DMS114 treated with DMSO at 0.1 percent for 48 hours (cell line): ENCODE data around the gene UXS1.

Experiments
- DNase-seq: peaks from one replicate; lab custom pipeline; 2025; ENCODE audit not compliant: unreplicated experiment; lab: John Stamatoyannopoulos, UW

The UXS1 gene

GRCh38 chr2:106113361-106113966 lies 80.6 kb downstream of the UXS1 start:
- no peak for DNase-seq

- no peak for DNase-seq
Measured at GRCh38 chr2:106111882-106112571, 82.1 kb downstream of the UXS1 start.

- no peak for DNase-seq
Measured at GRCh38 chr2:106109675-106110424, 84.3 kb downstream of the UXS1 start.

GRCh38 chr2:106108791-106109190 lies 85.3 kb downstream of the UXS1 start:
- DNase-seq = no peak

- DNase-seq = no peak
Measured at GRCh38 chr2:106108351-106108750, 85.8 kb downstream of the UXS1 start.

GRCh38 chr2:106107509-106108131 lies 86.5 kb downstream of the UXS1 start:
- DNase-seq = no peak

- DNase-seq = no peak
Measured at GRCh38 chr2:106106622-106107508, 87.2 kb downstream of the UXS1 start.

GRCh38 chr2:106105151-106105922 lies 88.8 kb downstream of the UXS1 start:
- no peak for DNase-seq

GRCh38 chr2:106104332-106105062 lies 89.6 kb downstream of the UXS1 start:
- DNase-seq = peak; percentile 16

GRCh38 chr2:106099691-106100090 lies 94.4 kb downstream of the UXS1 start:
- DNase-seq = no peak

GRCh38 chr2:106098664-106099063 lies 95.4 kb downstream of the UXS1 start:
- DNase-seq = no peak

- no peak for DNase-seq
Measured at GRCh38 chr2:106098081-106098480, 96.0 kb downstream of the UXS1 start.

GRCh38 chr2:106097038-106098000 lies 96.8 kb downstream of the UXS1 start:
- no peak for DNase-seq

GRCh38 chr2:106096299-106097037 lies 97.6 kb downstream of the UXS1 start:
- no peak for DNase-seq

- DNase-seq = no peak
Measured at GRCh38 chr2:106095478-106096298, 98.4 kb downstream of the UXS1 start.

GRCh38 chr2:106094131-106094841 lies 99.8 kb downstream of the UXS1 start:
- DNase-seq = no peak
